ENCODE measurements around the gene DNTTIP2.
"Not testable (repeated sequence)": the region's sequence is repeated elsewhere in the genome, so short reads cannot be mapped to it uniquely, and the experiment has no call there.

Gene DNTTIP2

DNA sequence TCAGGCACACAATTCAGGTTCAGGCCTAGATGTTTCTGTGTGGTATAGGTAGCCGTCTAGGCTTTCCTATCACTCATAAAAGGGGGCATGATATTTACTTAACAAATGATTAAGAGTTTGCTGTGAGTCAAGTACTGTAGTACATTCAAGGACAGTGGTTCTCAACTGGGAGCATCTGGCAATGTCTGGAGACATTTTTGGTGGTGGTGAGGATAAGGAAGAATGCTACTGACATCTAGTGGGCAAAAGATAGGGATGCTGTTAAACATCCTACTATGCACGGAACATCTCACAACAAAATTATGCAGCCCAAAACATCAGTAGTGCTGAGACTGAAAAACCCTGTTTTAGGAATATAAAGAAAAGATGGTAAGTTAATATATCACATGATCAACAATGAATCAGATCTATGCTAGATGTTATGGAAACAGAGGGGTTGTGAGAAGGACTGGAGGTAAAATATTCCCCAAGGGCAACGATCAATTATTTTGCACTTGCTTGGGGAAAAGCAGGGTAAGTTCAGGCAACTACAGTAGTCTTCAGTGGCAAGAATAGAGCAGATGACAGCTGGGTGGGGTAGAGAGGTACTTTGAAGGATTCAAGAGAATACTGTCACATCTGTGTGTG lies 4.9 kb downstream of the DNTTIP2 start:
- DNase-seq (ENCODE audit: low read depth) = peak; percentile 34

- DNase-seq (ENCODE audit: low read depth) = no peak
Observed at GRCh38 chr1:93871366-93871765, 7.6 kb downstream of the DNTTIP2 start.

GRCh38 chr1:93869653-93870052 lies 9.4 kb downstream of the DNTTIP2 start:
- no peak for DNase-seq (ENCODE audit: low read depth)

DNA sequence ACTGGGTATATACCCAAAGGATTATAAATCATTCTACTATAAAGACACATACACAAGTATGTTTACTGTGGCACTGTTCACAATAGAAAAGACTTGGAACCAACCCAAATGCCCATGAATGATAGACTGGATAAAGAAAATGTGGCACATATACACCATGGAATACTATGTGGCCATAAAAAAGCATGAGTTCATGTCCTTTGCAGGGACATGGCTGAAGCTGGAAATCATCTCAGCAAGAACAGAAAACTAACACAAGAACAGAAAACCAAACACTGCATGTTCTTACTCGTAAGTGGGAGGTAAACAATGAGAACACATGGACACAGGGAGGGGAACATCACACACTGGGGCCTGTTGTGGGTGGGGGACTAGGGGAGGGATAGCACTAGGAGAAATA lies 10.5 kb downstream of the DNTTIP2 start:
- DNase-seq (ENCODE audit: low read depth) = not testable (repeated sequence)

GRCh38 chr1:93865253-93865652 lies 13.8 kb downstream of the DNTTIP2 start:
- DNase-seq (ENCODE audit: low read depth) = no peak

GRCh38 chr1:93864175-93864574 lies 14.8 kb downstream of the DNTTIP2 start:
- DNase-seq (ENCODE audit: low read depth) = no peak

GRCh38 chr1:93857653-93858052 lies 21.4 kb downstream of the DNTTIP2 start:
- not testable (repeated sequence) for DNase-seq (ENCODE audit: low read depth)

- not testable (repeated sequence) for DNase-seq (ENCODE audit: low read depth)
Observed at GRCh38 chr1:93855983-93856382, 23.0 kb downstream of the DNTTIP2 start.

- DNase-seq (ENCODE audit: low read depth) = no peak
Observed at GRCh38 chr1:93853940-93854339, 25.1 kb downstream of the DNTTIP2 start.

DNA sequence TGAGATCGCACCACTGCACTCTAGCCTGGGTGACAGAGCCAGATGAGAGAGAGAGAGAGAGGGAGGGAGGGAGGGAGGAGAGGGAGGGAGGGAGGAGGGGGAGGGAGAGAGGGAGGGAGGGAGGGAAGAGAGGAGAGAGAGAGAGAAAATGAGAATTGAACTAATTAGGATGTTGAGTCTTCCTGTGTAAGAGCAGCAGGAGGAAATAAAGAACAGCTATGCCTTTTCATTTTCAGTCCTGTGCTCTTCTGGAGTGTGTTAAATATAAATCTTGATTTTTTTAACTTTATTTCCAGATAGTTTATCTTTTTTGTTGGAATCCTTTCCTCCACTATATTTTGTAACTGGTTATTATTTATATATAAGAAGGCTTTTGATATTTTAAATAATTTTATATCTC lies 27.1 kb downstream of the DNTTIP2 start:
- DNase-seq (ENCODE audit: low read depth) = no peak

DNA sequence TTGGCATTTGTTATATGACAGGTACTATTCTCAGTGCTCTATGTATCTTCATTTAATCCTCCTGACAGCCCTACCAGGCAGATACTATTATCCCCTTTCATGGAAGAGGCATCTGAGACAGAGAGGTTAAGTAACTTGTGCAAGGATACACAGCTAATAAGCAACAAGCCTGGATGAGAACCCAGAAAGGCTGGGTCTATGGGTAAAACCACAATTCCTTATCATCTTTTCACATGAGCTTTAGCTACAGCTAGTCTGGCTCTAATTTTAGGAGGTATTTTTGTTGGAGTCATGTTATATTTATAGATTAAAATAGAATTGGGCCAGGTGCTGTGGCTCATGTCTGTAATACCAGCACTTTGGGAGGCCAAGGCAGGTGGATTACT lies 27.7 kb downstream of the DNTTIP2 start:
- DNase-seq (ENCODE audit: low read depth) = no peak

- peak; percentile 51 for DNase-seq (ENCODE audit: low read depth)
Observed at GRCh38 chr1:93850687-93851326, 28.2 kb downstream of the DNTTIP2 start.

- DNase-seq (ENCODE audit: low read depth) = no peak
Observed at GRCh38 chr1:93848350-93848883, 30.6 kb downstream of the DNTTIP2 start.

DNA sequence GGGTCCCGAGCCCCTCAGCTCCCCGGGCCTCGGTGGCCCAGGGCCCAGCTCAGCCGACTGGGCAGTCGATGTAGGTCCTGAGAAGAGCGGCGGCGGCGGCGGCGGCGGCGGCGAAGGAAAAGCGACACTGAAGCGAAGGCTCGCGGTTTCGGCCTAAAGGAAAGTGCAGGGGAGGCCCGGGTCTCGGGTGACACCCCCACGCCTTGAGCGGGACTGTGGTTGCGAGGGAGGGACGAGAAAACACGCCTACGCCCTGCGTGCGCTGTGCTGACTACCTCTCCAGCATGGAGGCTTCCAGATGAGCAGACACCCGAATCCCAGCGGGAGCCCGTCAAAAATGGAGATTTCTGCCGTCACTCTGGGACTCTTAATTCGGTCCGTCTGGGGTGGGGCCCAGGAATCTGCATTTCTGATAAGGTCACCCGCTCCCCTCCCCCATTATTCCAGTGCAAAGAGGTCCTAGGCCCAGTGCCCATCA lies 31.2 kb downstream of the DNTTIP2 start:
- peak; percentile 64 for DNase-seq (ENCODE audit: low read depth)

DNA sequence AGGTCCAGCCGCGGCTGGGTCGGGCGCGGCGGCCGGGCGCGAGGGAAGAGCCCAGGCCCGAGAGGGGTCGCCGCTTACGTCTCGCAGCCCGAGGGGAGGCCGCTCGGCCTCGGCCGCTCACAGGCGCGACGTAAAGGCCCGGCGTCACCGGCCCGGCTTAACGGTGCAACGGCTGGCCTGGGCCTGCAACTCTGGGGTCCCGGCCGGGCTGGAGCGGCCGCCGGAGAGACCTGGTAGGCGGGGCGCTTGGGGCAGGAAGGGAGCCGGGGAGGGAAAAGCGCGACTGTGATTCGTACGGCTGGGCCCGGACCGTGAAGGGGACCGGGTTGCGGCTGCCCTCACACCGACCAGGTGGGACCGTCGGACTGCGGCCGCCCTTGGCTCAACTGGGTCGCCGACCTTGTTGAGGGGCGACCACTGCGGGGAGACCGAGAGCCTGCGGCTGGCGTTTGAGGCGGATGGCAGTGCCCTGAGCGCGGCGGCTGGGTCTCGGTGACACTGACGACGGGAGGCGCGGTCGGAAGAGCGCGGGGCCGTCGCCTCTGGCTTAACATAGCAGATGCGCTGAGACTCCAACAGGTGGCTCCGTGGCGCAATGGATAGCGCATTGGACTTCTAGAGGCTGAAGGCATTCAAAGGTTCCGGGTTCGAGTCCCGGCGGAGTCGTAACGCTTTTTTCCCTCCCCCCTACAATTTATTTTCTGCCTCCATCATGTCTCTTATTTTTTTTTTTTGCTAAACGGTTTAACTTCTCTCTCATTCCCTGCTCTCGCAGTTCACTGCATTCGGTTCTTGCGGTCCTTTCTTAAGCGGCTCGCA lies 31.8 kb downstream of the DNTTIP2 start:
- peak; percentile 83 for DNase-seq (ENCODE audit: low read depth)

- peak; percentile 74 for DNase-seq (ENCODE audit: low read depth)
Observed at GRCh38 chr1:93846206-93846991, 32.6 kb downstream of the DNTTIP2 start.

GRCh38 chr1:93845538-93846205 lies 33.3 kb downstream of the DNTTIP2 start:
- peak; percentile 73 for DNase-seq (ENCODE audit: low read depth)

DNA sequence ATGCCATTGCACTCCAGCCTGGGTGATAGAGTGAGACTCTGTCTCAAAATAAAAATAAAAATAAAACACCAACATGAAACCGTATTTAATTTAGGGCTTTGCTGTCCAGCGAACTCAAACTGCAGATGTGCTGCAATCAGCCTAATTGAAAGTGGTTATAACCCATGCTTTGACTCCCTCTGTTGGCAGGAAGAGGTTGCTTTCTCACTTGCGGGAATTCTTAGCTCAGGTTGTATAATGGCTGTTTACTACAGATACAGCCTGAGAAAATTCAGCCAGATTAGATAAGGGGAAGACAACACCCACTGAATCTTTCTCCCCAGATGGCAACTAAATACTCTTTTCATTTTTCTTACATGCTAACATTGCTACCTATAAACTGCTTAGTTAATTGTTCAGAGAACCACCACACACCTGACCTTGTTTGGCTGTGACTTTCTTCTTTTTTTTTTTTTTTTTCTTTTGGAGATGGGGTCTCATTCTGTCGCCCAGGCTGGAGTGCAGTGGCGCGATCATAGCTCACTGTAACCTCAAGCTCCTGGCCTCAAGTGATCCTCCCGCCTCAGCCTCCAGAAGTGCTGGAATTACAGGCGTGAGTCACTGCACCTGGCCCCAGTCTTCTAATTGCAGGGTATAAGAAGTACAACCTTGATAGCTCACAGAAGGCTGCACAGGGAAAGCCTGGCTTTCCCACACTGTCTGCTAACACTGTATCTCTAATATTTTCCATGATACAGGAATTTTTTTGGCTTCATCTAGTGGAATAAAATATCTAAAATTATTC lies 34.6 kb downstream of the DNTTIP2 start:
- peak; percentile 72 for DNase-seq (ENCODE audit: low read depth)

DNA sequence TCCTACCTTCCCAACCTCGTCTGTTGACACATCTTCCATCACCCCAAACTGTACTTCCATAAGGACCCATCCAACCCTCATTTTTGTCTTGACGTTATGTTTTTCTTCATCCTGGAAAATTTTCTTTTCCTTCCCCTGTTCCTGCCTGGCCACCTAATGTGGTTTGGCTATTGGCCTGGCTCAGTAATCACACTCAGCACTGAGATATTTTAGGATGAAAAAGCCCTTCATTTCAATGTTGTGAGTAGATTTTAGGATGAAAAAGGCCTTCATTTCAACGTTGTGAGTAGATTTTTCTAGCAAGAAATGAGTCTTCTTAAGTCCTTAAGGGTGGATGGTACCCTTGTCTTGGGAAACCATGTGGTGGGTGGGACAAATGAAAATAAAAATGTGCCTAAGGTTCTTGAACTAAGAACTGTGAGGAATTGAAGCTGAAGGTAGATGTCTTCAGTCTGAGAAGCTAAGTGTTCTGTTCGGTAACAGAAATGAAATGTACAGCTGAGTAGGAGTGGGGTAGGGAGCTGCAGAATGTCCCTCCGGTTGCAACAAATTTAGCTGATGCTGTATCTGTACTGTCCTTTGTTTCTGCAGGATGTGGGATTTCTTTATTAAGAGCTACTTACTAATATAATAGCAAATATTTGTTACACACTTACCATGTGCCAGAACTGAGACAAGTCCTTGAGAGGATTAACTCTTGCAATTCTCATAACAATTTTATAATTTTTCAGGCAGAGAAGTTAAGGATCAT lies 36.1 kb downstream of the DNTTIP2 start:
- DNase-seq (ENCODE audit: low read depth) = no peak

GRCh38 chr1:93841771-93842170 lies 37.2 kb downstream of the DNTTIP2 start:
- no peak for DNase-seq (ENCODE audit: low read depth)

All from fibroblast of gingiva (primary cell).